Heart left ventricle (tissue), 16 donors: Measurements from ENCODE around the gene NCBP2. TPM values are rescaled to one million over a fixed set of nuclear protein-coding genes. Genes with fewer than 3 reads are reported as not detected.

ENCODE experiments used
- ATAC-seq, 4 donors: fragments of 200-7000 bp; cut with Tn5 transposase; one replicate each; pipeline ENCODE4 v1.9.1; 2020 to 2022; ENCODE audit warnings: moderate library complexity in 4 of 4, mild to moderate bottlenecking in 3 of 4, moderate number of reproducible peaks in 1 of 4
- DNase-seq, 5 donors: peaks; one replicate each; pipeline ENCODE4 v3.0.0-alpha.2; 2020
- H3K27ac ChIP-seq, 12 donors: fragments of 200-600 bp; sonication (generic) in 4 of 12; one replicate each; pipeline versions ENCODE4 v1.5.0 to v1.8.0; 2016 to 2022; ENCODE audit warnings: mild to moderate bottlenecking in 2 of 12
- H3K27me3 ChIP-seq, 9 donors: fragments of 200-600 bp; sonication (generic) in 2 of 9; one replicate each; pipeline versions ENCODE4 v1.5.1 to v1.8.0; 2016 to 2022; ENCODE audit warnings: mild to moderate bottlenecking in 3 of 9
- H3K36me3 ChIP-seq, 9 donors: fragments of 200-600 bp; sonication (generic) in 2 of 9; one replicate each; pipeline versions ENCODE4 v1.5.0 to v1.8.0; 2018 to 2022; ENCODE audit warnings: mild to moderate bottlenecking in 2 of 9
- H3K4me1 ChIP-seq, 12 donors: fragments of 200-600 bp; sonication (generic) in 4 of 12; one replicate each; pipeline versions ENCODE4 v1.5.0 to v1.8.0; 2016 to 2022; ENCODE audit warnings: mild to moderate bottlenecking in 3 of 12
- H3K4me3 ChIP-seq, 12 donors: fragments of 200-600 bp; sonication (generic) in 4 of 12; one replicate each; pipeline versions ENCODE4 v1.5.0 to v1.8.0; 2017 to 2022; ENCODE audit warnings: mild to moderate bottlenecking in 9 of 12, moderate library complexity in 4 of 12
- H3K9me3 ChIP-seq, 12 donors: fragments of 200-600 bp; sonication (generic) in 4 of 12; one replicate each; pipeline versions ENCODE4 v1.5.0 to v1.8.0; 2016 to 2022; ENCODE audit warnings: mild to moderate bottlenecking in 1 of 12
- POLR2A ChIP-seq, 2 donors: fragments of 450-650 bp; IDR thresholded peaks; one replicate each; pipeline ENCODE4 v1.6.1; 2017; ENCODE audit warnings: antibody characterized with exemption in 2 of 2, mild to moderate bottlenecking in 2 of 2, moderate library complexity in 2 of 2
- WGBS, 4 donors: extraction: QIAGEN DNeasy Blood & Tissue Kit in 2 of 4; methylation state at CpG; one replicate each; pipeline versions ENCODE4 v1.1.5 to v1.1.7; 2013 to 2018; 5-methylcytosine and 5-hydroxymethylcytosine counted together
- intact Hi-C, 10 donors: fragments of 100-400 bp; cut with DNase I; formaldehyde crosslinking; loops; one replicate each; pipeline versions ENCODE4 v1.11.1 to v1.14.2; 2022
- polyA plus RNA-seq, 2 donors: library from polyadenylated mRNA; stranded (reverse); fragments of 200-250 nt; gene quantifications; one replicate each; pipeline ENCODE4 v1.2.3, GENCODE V29; 2013
- total RNA-seq, 9 donors: library from RNA; depleted of rRNA in 2 of 9; stranded (reverse); fragments of >200 nt in 2 of 9; fragmentation: NEBNext Ultra II Directional in 3 of 9; extraction: Animal tissue kit (Norgen Biotek cat#: 25700) in 3 of 9; gene quantifications; one replicate each; pipeline versions ENCODE4 v1.1.0 to v1.2.4, GENCODE V29; 2016 to 2023
- TF ChIP-seq, protein P1 (sequence below), 12 donors: fragments of 200-600 bp; sonication (generic) in 4 of 12; IDR thresholded peaks; one replicate each; pipeline versions ENCODE4 v1.5.0 to v1.8.0; 2018 to 2022; ENCODE audit warnings: antibody characterized with exemption in 12 of 12, mild to moderate bottlenecking in 5 of 12
- donor health status: ischemic (EF 13 %, LVEDD 7.1; RV severe dilation, severe dysfunction).
- donor health status: healthy with polysubstance abuse.
- donor health status: DM: no; HTN: yes; CAD: no.
- donor health status: DM: no; HTN: no; CAD: no.
- donor health status: ischemic (EF 25% LVEDD 6.9; RV normal size, moderate dysfunction).
- donor health status: ischemic (EF 25% LVEDD 5.7; RV mildly dilated, moderate dysfunction).
- donor health status: healthy.
- donor health status: DM: yes; HTN: yes; CAD: no.
- donor health status: ischemic (EF 35%, LVEDD 5.7; RV mildly dilated, moderate dysfunction).
- donor health status: nonischemic (EF 11% LVEDD 7.7; RV severe dilation, severe dysfunction).
- donor health status: DM: yes; HTN: yes; CAD: no.
- donor health status: PGD.
- donor health status: ischemic (EF 29% LVEDD 5.4; RV normal size, mild dysfunction).
- donor health status: nonischemic (EF 23%, LVEDD 6.1; RV moderate dilation, normal function).

Gene NCBP2
- total and polyA plus RNA-seq, 11 donors: 20.7 to 55.5 (median 38.9) TPM

DNA sequence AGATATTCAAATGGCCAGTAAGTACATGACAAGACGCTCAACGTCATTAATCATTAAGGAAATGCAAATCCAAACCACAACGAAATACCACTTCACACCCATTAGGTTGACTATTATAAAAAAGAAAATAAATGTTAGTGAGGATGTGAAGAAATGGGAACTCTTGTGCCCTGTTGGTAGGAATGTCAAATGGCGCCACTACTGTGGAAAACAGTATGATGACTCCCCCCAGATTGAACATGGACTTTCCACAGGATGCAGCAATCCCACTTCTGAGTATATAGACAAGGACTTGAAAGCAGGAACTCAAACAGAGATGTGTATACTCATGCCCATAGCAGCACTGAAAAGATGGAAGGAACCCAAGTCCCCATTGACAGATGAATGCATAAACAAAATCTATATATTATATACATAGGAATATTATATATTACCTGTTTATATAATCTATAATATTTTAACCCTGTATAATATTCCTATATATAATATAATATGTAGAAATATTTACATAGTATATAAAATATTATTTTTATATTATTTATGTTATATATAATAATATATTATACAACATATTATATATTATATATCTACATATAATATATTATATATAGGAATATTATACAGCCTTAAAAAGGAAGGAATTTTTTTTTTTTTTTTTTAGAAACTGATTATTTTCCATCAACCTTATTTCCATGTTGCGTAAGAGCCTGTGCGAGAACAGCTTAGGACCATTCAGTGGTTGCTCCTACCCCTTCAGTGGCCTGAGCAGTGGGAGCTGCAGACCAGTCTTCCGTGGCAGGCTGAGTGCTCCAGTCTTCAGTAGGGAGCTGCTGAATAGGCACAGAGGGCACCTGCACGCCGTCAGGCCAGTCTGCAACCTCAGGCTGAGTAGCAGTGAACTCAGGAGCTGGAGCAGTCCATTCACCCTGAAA is 43.9 kb upstream of the NCBP2 start:
- H3K27me3 ChIP-seq: peaks cover 0 to 9% (median 0%) of the 10 kb centered on the region in 9 donors
- peak in 2 of 5 donors; percentile 8 to 15 for DNase-seq
- no peak overlapping the region for H3K27ac ChIP-seq
- no peaks in the 10 kb centered on the region for H3K36me3 ChIP-seq
- no peak overlapping the region for H3K4me3 ChIP-seq
- peaks cover 0 to 16% (median 7%) of the 10 kb centered on the region in 12 donors for H3K9me3 ChIP-seq
- peaks cover 0 to 10% (median 6%) of the 10 kb centered on the region in 12 donors for H3K4me1 ChIP-seq
- intact Hi-C loops: loop anchor here in 1 of 10 donors (10.0 kb wide), 1 partner anchor 519 kb away; no protein-coding TSS in a partner anchor
- no peak for TF ChIP-seq POLR2A (IDR thresholded peaks at IDR 0.05)
- TF ChIP-seq, protein P1, sequence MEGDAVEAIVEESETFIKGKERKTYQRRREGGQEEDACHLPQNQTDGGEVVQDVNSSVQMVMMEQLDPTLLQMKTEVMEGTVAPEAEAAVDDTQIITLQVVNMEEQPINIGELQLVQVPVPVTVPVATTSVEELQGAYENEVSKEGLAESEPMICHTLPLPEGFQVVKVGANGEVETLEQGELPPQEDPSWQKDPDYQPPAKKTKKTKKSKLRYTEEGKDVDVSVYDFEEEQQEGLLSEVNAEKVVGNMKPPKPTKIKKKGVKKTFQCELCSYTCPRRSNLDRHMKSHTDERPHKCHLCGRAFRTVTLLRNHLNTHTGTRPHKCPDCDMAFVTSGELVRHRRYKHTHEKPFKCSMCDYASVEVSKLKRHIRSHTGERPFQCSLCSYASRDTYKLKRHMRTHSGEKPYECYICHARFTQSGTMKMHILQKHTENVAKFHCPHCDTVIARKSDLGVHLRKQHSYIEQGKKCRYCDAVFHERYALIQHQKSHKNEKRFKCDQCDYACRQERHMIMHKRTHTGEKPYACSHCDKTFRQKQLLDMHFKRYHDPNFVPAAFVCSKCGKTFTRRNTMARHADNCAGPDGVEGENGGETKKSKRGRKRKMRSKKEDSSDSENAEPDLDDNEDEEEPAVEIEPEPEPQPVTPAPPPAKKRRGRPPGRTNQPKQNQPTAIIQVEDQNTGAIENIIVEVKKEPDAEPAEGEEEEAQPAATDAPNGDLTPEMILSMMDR (IDR thresholded peaks at IDR 0.05): no peak
- no peak for ATAC-seq
- 93 to 95% (median 94%) methylated on average over 9 of the region's 9 CpGs for WGBS, 4 donors

DNA sequence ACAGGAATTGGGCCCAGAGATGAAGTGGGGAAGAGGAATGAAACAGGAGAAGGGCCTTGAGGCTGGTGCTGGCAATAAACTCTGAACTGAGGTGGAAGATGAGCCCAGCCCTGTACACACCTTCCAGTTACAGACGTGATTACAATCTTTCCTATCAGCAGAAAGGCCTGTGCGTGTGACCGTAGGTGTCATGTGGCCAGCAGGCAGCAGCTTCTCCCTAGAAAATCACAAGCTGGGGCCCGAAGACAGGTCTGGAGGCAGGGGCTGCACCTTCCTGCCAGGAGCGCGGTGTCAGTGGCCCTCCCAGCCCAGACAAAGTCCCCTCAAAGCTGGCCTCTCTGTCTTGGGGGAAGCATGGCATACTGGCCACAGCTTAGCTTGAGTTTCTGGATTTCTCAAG is 43.0 kb upstream of the NCBP2 start:
- DNase-seq (peak in 2 of 5 donors; percentile 5 to 27), ATAC-seq (no peak)
- Histone ChIP-seq H3K27ac (no peak overlapping the region), H3K36me3 (no peaks in the 10 kb centered on the region), H3K4me3 (no peak overlapping the region), H3K27me3 (peaks cover 0 to 9% (median 0%) of the 10 kb centered on the region in 9 donors), H3K4me1 (peaks cover 0 to 10% (median 6%) of the 10 kb centered on the region in 12 donors), H3K9me3 (peaks cover 0 to 16% (median 7%) of the 10 kb centered on the region in 12 donors)
- TF ChIP-seq, protein P1 (IDR thresholded peaks at IDR 0.05): no peak
- no peak for TF ChIP-seq POLR2A (IDR thresholded peaks at IDR 0.05)
- intact Hi-C loops: loop anchor here in 1 of 10 donors (10.0 kb wide), 1 partner anchor 520 kb away; no protein-coding TSS in a partner anchor
- WGBS, 4 donors: 66 to 80% (median 78%) methylated on average over 6 of the region's 6 CpGs

DNA sequence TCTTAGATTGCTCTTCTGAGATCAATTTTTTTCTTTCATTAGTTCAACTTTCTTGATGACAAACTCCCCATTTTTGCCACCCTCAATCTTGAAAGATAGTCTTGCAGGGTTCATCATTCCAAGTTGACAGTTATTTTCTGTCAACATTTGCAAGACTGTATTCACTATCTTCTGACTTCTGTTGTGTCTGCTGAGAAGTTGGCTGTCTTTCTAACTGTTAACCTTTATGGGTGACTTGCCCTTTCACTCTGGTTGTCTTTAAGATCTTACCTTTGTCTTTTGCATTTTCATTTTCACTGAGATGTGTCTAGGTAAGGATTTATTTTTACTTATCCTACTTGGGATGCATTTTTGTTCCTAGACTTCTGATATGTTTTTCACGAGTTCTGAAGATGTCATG is 40.9 kb upstream of the NCBP2 start:
- intact Hi-C loops: loop anchor here in 1 of 10 donors (10.0 kb wide), 1 partner anchor 522 kb away; no protein-coding TSS in a partner anchor
- H3K9me3 ChIP-seq: peaks cover 0 to 16% (median 7%) of the 10 kb centered on the region in 12 donors
- no peaks in the 10 kb centered on the region for H3K36me3 ChIP-seq
- H3K27ac ChIP-seq: no peak overlapping the region
- DNase-seq: no peak
- peaks cover 0 to 8% (median 0%) of the 10 kb centered on the region in 12 donors for H3K4me1 ChIP-seq
- 60 to 66% (median 63%) methylated on average over 1 of the region's 1 CpG for WGBS, 4 donors
- ATAC-seq: no peak
- TF ChIP-seq, protein P1 (IDR thresholded peaks at IDR 0.05): no peak
- no peak for TF ChIP-seq POLR2A (IDR thresholded peaks at IDR 0.05)
- H3K4me3 ChIP-seq: no peak overlapping the region
- H3K27me3 ChIP-seq: peaks cover 0 to 9% (median 0%) of the 10 kb centered on the region in 9 donors

DNA sequence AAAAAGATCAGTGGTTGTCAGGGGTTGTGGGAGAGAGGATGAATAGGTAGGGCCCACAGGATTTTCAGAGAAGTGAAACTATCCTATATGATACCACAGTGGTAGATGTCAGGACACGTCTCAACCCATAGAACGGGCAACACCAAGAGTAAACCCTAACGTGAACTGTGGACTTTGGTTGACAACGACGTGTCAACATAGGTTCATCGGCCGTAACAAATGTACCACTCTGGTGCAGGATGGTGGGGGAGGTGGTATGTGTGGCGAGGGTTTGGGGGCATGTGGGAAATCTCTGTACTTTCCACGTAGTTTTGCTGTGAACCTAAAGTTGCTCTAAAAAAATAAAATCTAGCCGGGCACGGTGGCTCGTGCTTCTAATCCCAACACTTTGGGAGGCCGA is 39.3 kb upstream of the NCBP2 start:
- H3K36me3 ChIP-seq: no peaks in the 10 kb centered on the region
- peaks cover 0 to 16% (median 7%) of the 10 kb centered on the region in 12 donors for H3K9me3 ChIP-seq
- ATAC-seq (no peak), DNase-seq (peak in 1 of 5 donors; percentile 3)
- intact Hi-C loops: loop anchor here in 1 of 10 donors (10.0 kb wide), 1 partner anchor 523 kb away; no protein-coding TSS in a partner anchor
- 91 to 95% (median 93%) methylated on average over 13 of the region's 13 CpGs for WGBS, 4 donors
- H3K27ac ChIP-seq: no peak overlapping the region
- peaks cover 0 to 9% (median 0%) of the 10 kb centered on the region in 9 donors for H3K27me3 ChIP-seq
- H3K4me1 ChIP-seq: peaks cover 0 to 8% (median 0%) of the 10 kb centered on the region in 12 donors
- H3K4me3 ChIP-seq: no peak overlapping the region
- TF ChIP-seq POLR2A (IDR thresholded peaks at IDR 0.05): no peak
- TF ChIP-seq, protein P1 (IDR thresholded peaks at IDR 0.05): no peak
